ENCODE data around the gene SVIL. TPM values are rescaled to one million over a fixed set of nuclear protein-coding genes. Genes with fewer than 3 reads are reported as not detected.

SVIL gene
- total RNA-seq, 2 experiments from 2014 or later: 0.47 to 1.5 TPM

DNA sequence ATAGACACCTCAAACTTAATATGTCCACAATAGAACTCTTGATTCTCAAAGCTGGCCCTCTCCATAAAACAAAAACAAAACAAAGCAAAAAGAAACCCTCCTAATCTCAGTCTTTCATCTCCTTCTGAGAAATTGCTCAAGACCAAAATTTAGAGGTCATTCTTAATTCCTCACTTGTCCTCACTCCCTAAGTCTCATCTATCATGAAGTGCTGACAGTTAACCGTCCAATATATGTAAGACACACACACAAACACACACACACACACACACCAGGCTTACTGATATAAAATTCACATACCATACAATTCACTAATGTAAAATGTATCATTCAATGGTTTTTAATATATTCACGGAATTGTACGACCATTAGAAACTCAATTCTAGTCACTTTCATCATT is 17.0 kb upstream of the SVIL start:
- Histone ChIP-seq H2AFZ (ENCODE audit: low read length) (no peak overlapping the region), H3K4me1 (ENCODE audit: insufficient read depth, low read length, poor library complexity, severe bottlenecking) (no peaks in the 10 kb centered on the region), H4K20me1 (ENCODE audit: insufficient read depth, low read length) (no peaks in the 10 kb centered on the region), H3K79me2 (ENCODE audit: insufficient read depth, low read depth, low read length) (no peaks in the 10 kb centered on the region), H3K9me3 (ENCODE audit: low read length) (no peaks in the 10 kb centered on the region), H3K36me3 (ENCODE audit: insufficient read depth, low read length) (no peaks in the 10 kb centered on the region), H3K4me2 (ENCODE audit: low read length) (no peak overlapping the region), H3K4me3 (ENCODE audit: low read depth, low read length, poor library complexity, severe bottlenecking) (no peak overlapping the region), H3K9me2 (ENCODE audit: insufficient read depth, low read length) (no peaks in the 10 kb centered on the region), H3K27ac (ENCODE audit: low read depth, low read length, poor library complexity, severe bottlenecking) (no peak overlapping the region)
- TF ChIP-seq EZH2phosphoT487 (IDR thresholded peaks at IDR 0.05; ENCODE audit: borderline replicate concordance, low read depth, low read length) (no peak), CTCF (conservative IDR thresholded peaks at IDR 0.05; ENCODE audit: low read length) (no peak)
- POLR2A ChIA-PET: no interaction called here
- no TSS peak for BruUV-seq (replicated peaks)
- intact Hi-C loops (cut with micrococcal nuclease; ENCODE audit: unreplicated experiment): no loop called here
- CTCF ChIA-PET (ENCODE audit: unreplicated experiment): no interaction called here
- DNase-seq (ENCODE audit: low spot score): no peak

DNA sequence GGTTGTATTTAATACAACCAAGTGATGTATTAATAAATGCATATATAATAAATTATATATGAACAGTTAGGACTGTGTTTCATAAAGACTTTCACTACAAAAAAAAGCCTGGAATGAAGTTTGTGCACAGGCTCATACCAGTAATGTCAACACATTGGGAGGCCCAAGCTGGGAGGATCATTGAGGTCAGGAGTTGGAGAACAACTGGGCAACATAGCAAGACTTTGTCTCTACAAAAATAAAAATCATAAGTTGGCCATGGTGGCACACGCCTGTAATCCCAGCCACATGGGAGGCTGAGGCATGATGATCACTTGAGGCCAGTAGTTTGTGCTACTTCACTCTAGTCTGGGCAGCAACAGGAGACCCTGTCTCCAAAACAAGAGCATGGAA is 15.8 kb upstream of the SVIL start:
- TF ChIP-seq CTCF (conservative IDR thresholded peaks at IDR 0.05; ENCODE audit: low read length) (no peak), EZH2phosphoT487 (IDR thresholded peaks at IDR 0.05; ENCODE audit: borderline replicate concordance, low read depth, low read length) (no peak)
- CTCF ChIA-PET (ENCODE audit: unreplicated experiment): no interaction called here

GRCh38 chr10:29649561-29650551 is 15.1 kb upstream of the SVIL start:
- ChIA-PET POLR2A (interaction anchor here (0.6 to 0.8 kb wide), 2 partner anchors 8 to 267 kb away, joined by 3 read pairs; no protein-coding TSS in a partner anchor), CTCF (ENCODE audit: unreplicated experiment) (no interaction called here)
- TF ChIP-seq CTCF (conservative IDR thresholded peaks at IDR 0.05; ENCODE audit: low read length): no peak
- no peak for TF ChIP-seq EZH2phosphoT487 (IDR thresholded peaks at IDR 0.05; ENCODE audit: borderline replicate concordance, low read depth, low read length)
- Histone ChIP-seq H3K4me2 (ENCODE audit: low read length) (no peak overlapping the region), H4K20me1 (ENCODE audit: insufficient read depth, low read length) (no peaks in the 10 kb centered on the region), H3K4me3 (ENCODE audit: low read depth, low read length, poor library complexity, severe bottlenecking) (no peak overlapping the region), H3K79me2 (ENCODE audit: insufficient read depth, low read depth, low read length) (no peaks in the 10 kb centered on the region), H3K9me3 (ENCODE audit: low read length) (no peaks in the 10 kb centered on the region), H3K27ac (ENCODE audit: low read depth, low read length, poor library complexity, severe bottlenecking) (no peak overlapping the region), H3K4me1 (ENCODE audit: insufficient read depth, low read length, poor library complexity, severe bottlenecking) (no peaks in the 10 kb centered on the region), H3K9me2 (ENCODE audit: insufficient read depth, low read length) (no peaks in the 10 kb centered on the region), H3K36me3 (ENCODE audit: insufficient read depth, low read length) (no peaks in the 10 kb centered on the region), H2AFZ (ENCODE audit: low read length) (no peak overlapping the region)
- BruUV-seq (replicated peaks): no TSS peak
- intact Hi-C loops (cut with micrococcal nuclease; ENCODE audit: unreplicated experiment): no loop called here
- no peak for DNase-seq (ENCODE audit: low spot score)

More for the DNA sequence above, 15.8 kb upstream of the SVIL start:
- no peaks in the 10 kb centered on the region for H3K9me2 ChIP-seq (ENCODE audit: insufficient read depth, low read length)
- no peaks in the 10 kb centered on the region for H4K20me1 ChIP-seq (ENCODE audit: insufficient read depth, low read length)
- H2AFZ ChIP-seq (ENCODE audit: low read length): no peak overlapping the region
- POLR2A ChIA-PET: no interaction called here
- H3K4me1 ChIP-seq (ENCODE audit: insufficient read depth, low read length, poor library complexity, severe bottlenecking): no peaks in the 10 kb centered on the region
- no peak for DNase-seq (ENCODE audit: low spot score)
- no peak overlapping the region for H3K4me3 ChIP-seq (ENCODE audit: low read depth, low read length, poor library complexity, severe bottlenecking)
- intact Hi-C loops (cut with micrococcal nuclease; ENCODE audit: unreplicated experiment): no loop called here
- no TSS peak for BruUV-seq (replicated peaks)
- no peak overlapping the region for H3K4me2 ChIP-seq (ENCODE audit: low read length)
- H3K36me3 ChIP-seq (ENCODE audit: insufficient read depth, low read length): no peaks in the 10 kb centered on the region
- H3K27ac ChIP-seq (ENCODE audit: low read depth, low read length, poor library complexity, severe bottlenecking): no peak overlapping the region
- H3K79me2 ChIP-seq (ENCODE audit: insufficient read depth, low read depth, low read length): no peaks in the 10 kb centered on the region
- H3K9me3 ChIP-seq (ENCODE audit: low read length): no peaks in the 10 kb centered on the region
